Fibroblast of lung (primary cell): Measurements from ENCODE around the gene SIPA1. TPM values are rescaled to one million over a fixed set of nuclear protein-coding genes. Genes with fewer than 3 reads are reported as not detected.

Experiments
- DNase-seq, 2 donors: peaks; one replicate each; pipeline versions ENCODE4 v3.0.0 to v3.0.0-alpha.2; 2010; ENCODE audit warnings: low read depth in 2 of 2
- H2AFZ ChIP-seq: 2 replicates; pipeline ENCODE4 v1.5.1; 2012; ENCODE audit warnings: low read length, control low read depth, inconsistent platforms
- H3K27ac ChIP-seq: 2 replicates; pipeline ENCODE4 v1.5.1; 2011; ENCODE audit warnings: low read length, control low read depth; ENCODE audit not compliant: insufficient read depth
- H3K27me3 ChIP-seq: 2 replicates; pipeline ENCODE4 v1.5.1; 2011; ENCODE audit warnings: mild to moderate bottlenecking, low read length; ENCODE audit not compliant: control insufficient read depth, insufficient read depth
- H3K36me3 ChIP-seq: 2 replicates; pipeline ENCODE4 v1.5.1; 2011; ENCODE audit warnings: low read length; ENCODE audit not compliant: control insufficient read depth, insufficient read depth
- H3K4me1 ChIP-seq: 2 replicates; pipeline ENCODE4 v1.5.1; 2011; ENCODE audit warnings: low read length; ENCODE audit not compliant: control insufficient read depth, insufficient read depth; ENCODE audit errors: extremely low read depth
- H3K4me2 ChIP-seq: 2 replicates; pipeline ENCODE4 v1.5.1; 2011; ENCODE audit warnings: low read length, control low read depth; ENCODE audit not compliant: insufficient read depth; ENCODE audit errors: extremely low read depth
- H3K4me3 ChIP-seq, 4 experiments: fragments of 200-600 bp in 1 of 4; sonication (generic) in 1 of 4; replicated peaks in 1 of 4; 2 replicates each; pipeline ENCODE4 v1.5.1; 2011 to 2016; ENCODE audit warnings: low read length in 4 of 4, low read depth in 3 of 4, mild to moderate bottlenecking in 3 of 4, control low read depth in 2 of 4, inconsistent platforms in 1 of 4, mixed read lengths in 1 of 4; ENCODE audit not compliant: insufficient read depth in 1 of 4; ENCODE audit errors: control extremely low read depth in 1 of 4
- H3K79me2 ChIP-seq: 2 replicates; pipeline ENCODE4 v1.5.1; 2012; ENCODE audit warnings: mild to moderate bottlenecking, low read length, inconsistent platforms; ENCODE audit not compliant: control insufficient read depth, insufficient read depth
- H3K9ac ChIP-seq: 2 replicates; pipeline ENCODE4 v1.5.1; 2011; ENCODE audit warnings: mild to moderate bottlenecking, low read length, control low read depth; ENCODE audit not compliant: insufficient read depth
- H3K9me3 ChIP-seq: 2 replicates; pipeline ENCODE4 v1.5.1; 2012; ENCODE audit warnings: low read depth, low read length; ENCODE audit not compliant: control insufficient read depth, insufficient read depth
- H4K20me1 ChIP-seq: 2 replicates; pipeline ENCODE4 v1.5.1; 2011; ENCODE audit warnings: low read length; ENCODE audit not compliant: control insufficient read depth, insufficient read depth; ENCODE audit errors: extremely low read depth
- EZH2 ChIP-seq: IDR thresholded peaks from 2 replicates; pipeline ENCODE4 v1.5.1; 2012; ENCODE audit warnings: low read length, control low read depth, mild to moderate bottlenecking; ENCODE audit errors: missing control alignments
- polyA plus RNA-seq, 2 donors: library from polyadenylated mRNA; depleted of rRNA in 1 of 2; stranded (reverse) in 1 of 2; unstranded in 1 of 2; fragments of >200 nt; gene quantifications; 2 replicates each; pipeline ENCODE4 v1.2.1, GENCODE V29; 2011 to 2012; ENCODE audit warnings: missing spikeins in 1 of 2
- total RNA-seq: library from RNA; depleted of rRNA; stranded (reverse); fragments of >200 nt; gene quantifications from 2 replicates; pipeline ENCODE4 v1.2.1, GENCODE V29; 2014
- TF ChIP-seq, protein P1 (sequence below), 2 donors: IDR thresholded peaks in 1 of 2; conservative IDR thresholded peaks in 1 of 2; 1 replicate in 1 of 2; 2 replicates in 1 of 2; pipeline ENCODE4 v1.5.1; 2011 to 2012; ENCODE audit warnings: low read length in 2 of 2, control low read depth in 1 of 2, inconsistent platforms in 1 of 2, low read depth in 1 of 2, mild to moderate bottlenecking in 1 of 2

Gene SIPA1
- total and polyA plus RNA-seq, 2 donors (not counting 1 experiment from before 2014, with no cell fraction given): 7.8 to 32.5 TPM

DNA sequence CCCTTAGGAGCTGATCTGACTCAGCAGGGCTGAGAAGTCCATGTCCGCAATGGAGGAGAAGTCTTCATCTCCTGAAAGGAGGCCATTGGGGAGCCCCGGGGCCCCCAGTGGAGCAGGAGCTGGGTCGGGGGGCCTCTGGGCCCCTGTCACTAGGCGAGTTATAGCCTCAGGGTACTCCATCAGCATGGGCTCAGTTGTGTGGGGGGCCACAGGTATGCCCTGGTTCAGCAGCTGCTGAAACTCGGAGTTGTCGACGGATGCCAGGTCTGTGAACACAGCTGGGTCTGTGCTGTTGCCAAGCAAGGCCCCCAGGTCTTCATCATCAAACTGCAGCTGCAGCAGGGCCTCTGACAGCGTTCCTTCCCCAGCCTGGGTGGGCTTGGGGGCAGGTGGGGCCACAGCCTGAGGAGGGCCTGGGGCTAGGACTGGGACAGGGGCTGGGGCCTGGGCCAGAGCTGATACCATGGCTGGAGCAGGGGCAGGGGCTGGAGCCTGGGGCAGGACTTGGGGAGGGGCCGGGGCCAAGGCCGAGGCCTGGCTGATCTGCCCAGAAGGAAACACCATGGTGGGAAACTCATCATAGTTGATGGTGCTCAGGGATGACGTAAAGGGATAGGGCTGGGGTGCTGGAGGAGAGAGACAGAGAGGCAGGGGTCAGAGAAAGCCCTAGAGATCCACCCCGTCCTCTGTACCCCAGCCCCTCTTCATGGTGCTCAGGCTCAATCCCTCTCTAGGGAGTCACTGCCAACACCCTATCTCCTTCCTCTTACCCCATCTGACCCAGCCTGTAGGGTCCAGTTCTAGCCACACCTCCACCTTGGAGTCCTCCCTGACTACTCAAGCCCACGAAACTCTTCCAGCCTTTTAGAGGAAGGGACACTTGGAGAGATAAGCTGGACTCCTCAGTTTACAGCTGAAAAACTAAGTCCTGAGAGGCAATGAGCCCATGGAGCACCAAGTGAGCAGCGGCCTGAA lies 16.8 kb downstream of the SIPA1 start:
- H3K4me2 ChIP-seq: no peak overlapping the region

GRCh38 chr11:65655570-65656332 lies 17.9 kb downstream of the SIPA1 start:
- no peaks in the 10 kb centered on the region for H3K27me3 ChIP-seq
- TF ChIP-seq, protein P1, sequence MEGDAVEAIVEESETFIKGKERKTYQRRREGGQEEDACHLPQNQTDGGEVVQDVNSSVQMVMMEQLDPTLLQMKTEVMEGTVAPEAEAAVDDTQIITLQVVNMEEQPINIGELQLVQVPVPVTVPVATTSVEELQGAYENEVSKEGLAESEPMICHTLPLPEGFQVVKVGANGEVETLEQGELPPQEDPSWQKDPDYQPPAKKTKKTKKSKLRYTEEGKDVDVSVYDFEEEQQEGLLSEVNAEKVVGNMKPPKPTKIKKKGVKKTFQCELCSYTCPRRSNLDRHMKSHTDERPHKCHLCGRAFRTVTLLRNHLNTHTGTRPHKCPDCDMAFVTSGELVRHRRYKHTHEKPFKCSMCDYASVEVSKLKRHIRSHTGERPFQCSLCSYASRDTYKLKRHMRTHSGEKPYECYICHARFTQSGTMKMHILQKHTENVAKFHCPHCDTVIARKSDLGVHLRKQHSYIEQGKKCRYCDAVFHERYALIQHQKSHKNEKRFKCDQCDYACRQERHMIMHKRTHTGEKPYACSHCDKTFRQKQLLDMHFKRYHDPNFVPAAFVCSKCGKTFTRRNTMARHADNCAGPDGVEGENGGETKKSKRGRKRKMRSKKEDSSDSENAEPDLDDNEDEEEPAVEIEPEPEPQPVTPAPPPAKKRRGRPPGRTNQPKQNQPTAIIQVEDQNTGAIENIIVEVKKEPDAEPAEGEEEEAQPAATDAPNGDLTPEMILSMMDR (conservative IDR thresholded peaks at IDR 0.05 in 1 of 2, IDR thresholded peaks at IDR 0.05 in 1 of 2; ENCODE audit: low read depth in 1 of 2, low read length in 2 of 2): no peak
- TF ChIP-seq EZH2: no peak
- H3K36me3 ChIP-seq: peaks cover 51% of the 10 kb centered on the region
- peaks cover 25% of the 10 kb centered on the region for H3K4me1 ChIP-seq
- no peak for DNase-seq
- H2AFZ ChIP-seq: no peak overlapping the region
- no peak overlapping the region for H3K9ac ChIP-seq
- H3K79me2 ChIP-seq: peaks cover 14% of the 10 kb centered on the region
- no peak overlapping the region for H3K27ac ChIP-seq
- no peaks in the 10 kb centered on the region for H4K20me1 ChIP-seq
- no peak overlapping the region for H3K4me2 ChIP-seq
- H3K9me3 ChIP-seq: no peaks in the 10 kb centered on the region
- H3K4me3 ChIP-seq: no peak overlapping the region

More for the DNA sequence above, 16.8 kb downstream of the SIPA1 start:
- H3K79me2 ChIP-seq: peaks cover 6% of the 10 kb centered on the region
- no peaks in the 10 kb centered on the region for H3K9me3 ChIP-seq
- H3K27ac ChIP-seq: no peak overlapping the region
- TF ChIP-seq, protein P1 (conservative IDR thresholded peaks at IDR 0.05 in 1 of 2, IDR thresholded peaks at IDR 0.05 in 1 of 2; ENCODE audit: low read depth in 1 of 2, low read length in 2 of 2): no peak
- no peak for TF ChIP-seq EZH2
- no peak for DNase-seq
- H3K9ac ChIP-seq: no peak overlapping the region
- H4K20me1 ChIP-seq: no peaks in the 10 kb centered on the region
- H3K27me3 ChIP-seq: no peaks in the 10 kb centered on the region
- peaks cover 53% of the 10 kb centered on the region for H3K36me3 ChIP-seq
- H2AFZ ChIP-seq: no peak overlapping the region
- peaks cover 26% of the 10 kb centered on the region for H3K4me1 ChIP-seq
- H3K4me3 ChIP-seq: no peak overlapping the region

DNA sequence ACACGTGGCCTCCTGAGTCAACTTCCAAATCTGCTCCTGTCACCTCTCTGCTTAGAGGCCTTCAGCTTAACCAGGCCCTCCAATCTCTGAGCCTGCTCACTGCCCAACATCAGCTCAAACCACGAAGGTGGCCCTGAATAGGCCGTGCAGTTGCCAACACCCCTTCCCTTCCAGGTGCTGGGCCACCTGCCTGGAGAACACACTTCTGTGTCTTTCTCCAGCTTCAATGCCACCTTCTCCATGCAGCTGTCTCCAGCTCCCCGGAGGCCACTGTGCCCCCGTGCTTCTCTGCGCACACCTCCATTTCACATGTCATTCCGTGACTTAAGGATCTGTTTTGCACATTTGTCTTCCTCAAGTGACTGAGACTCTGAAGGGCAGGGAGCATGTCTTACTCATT lies 19.5 kb downstream of the SIPA1 start:
- Histone ChIP-seq H3K4me3 (no peak overlapping the region), H3K9me3 (no peaks in the 10 kb centered on the region), H3K4me2 (no peak overlapping the region), H3K27ac (no peak overlapping the region), H4K20me1 (no peaks in the 10 kb centered on the region), H3K9ac (no peak overlapping the region), H3K27me3 (no peaks in the 10 kb centered on the region), H3K4me1 (peaks cover 20% of the 10 kb centered on the region), H3K36me3 (peaks cover 49% of the 10 kb centered on the region), H3K79me2 (peaks cover 29% of the 10 kb centered on the region), H2AFZ (no peak overlapping the region)
- DNase-seq: no peak
- no peak for TF ChIP-seq EZH2
- TF ChIP-seq, protein P1 (conservative IDR thresholded peaks at IDR 0.05 in 1 of 2, IDR thresholded peaks at IDR 0.05 in 1 of 2; ENCODE audit: low read depth in 1 of 2, low read length in 2 of 2): no peak
